GM18868 (cell line): ENCODE data around the gene MAFF.
A peak's percentile ranks its signal among the peaks of the same experiment; 100 is the strongest.
"Not testable (repeated sequence)": the region's sequence is repeated elsewhere in the genome, so short reads cannot be mapped to it uniquely, and the experiment has no call there.

Source experiments
- ATAC-seq: cut with Tn5 transposase; IDR thresholded peaks from one replicate; pipeline ENCODE4 v1.9.1; 2021; ENCODE audit warnings: mild to moderate bottlenecking, moderate library complexity; ENCODE audit not compliant: unreplicated experiment

Gene MAFF

DNA sequence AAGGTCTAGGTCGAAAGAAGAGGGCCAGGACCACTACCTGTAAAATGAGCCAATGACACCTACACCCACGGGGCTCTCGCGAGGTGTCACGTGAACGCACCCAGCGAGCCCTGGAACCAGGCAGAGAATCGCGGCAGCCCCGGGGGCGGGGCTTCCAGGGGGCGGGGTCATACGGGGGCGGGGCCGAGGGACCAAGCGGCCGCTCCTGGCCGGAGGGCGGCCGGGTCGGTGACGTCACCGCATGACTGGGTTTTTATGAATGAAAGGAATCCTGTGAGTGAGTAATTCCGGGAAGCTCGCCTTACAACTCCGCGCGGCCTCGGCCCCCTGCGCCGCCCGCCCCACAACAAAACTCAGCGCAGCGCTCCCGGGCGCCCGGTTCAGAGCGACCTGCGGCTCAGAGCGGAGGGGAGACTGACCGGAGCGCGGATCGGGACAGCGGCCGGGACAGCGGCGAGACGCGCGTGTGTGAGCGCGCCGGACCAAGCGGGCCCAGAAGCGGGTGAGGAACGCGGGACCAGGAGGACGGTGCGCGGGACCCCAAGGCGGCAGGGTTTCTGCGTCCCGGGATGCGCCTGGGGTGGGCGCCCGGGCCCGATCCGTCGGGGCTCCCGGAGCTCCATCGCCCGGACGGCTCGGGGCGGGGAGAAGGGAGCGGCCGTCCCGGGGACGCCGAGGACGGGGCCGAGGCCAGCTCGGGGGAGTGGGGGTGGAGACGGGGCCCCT is at the start of gene MAFF:
Gene MAFF, plus strand, starts transcription at position 284 of the 726 bp plus-strand sequence. CDS start 11,860 bp downstream, outside the sequence.
- peak; percentile 61 for ATAC-seq

- no peak for ATAC-seq
These were observed 47.8 kb upstream of the MAFF start for GRCh38 chr22:38153821-38154562.

DNA sequence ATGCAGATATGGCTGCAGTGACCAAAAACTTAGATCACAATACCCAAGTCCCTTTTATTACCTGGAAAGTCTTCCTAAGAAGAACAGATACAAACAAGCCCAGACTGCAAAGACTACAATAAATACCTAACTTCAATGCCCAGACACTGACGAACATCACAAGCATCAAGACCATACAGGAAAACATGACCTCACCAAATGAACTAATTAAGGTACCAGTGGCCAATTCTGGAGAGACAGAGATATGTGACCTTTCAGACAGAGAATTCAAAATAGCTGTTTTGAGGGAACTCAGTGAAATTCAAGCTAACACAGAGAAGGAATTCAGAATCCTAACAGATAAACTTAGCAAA is 47.3 kb upstream of the MAFF start:
- ATAC-seq, result not testable (repeated sequence)

DNA sequence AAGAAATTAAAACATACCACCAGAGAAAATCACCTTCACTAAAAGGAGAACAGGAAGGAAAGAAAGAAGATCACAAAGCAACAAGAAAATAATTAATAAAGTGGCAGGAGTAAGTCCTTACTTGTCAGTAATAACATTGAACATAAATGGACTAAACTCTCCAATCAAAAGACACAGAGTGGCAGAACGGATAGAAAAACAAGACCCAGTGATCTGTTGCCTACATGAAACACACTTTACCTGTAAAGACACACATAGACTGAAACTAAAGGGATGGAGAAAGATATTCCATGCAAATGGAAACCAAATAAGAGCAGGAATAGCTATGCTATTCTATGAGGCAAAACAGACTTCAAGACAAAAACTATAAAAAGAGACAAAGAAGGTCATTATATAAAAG is 46.1 kb upstream of the MAFF start:
- no peak for ATAC-seq

DNA sequence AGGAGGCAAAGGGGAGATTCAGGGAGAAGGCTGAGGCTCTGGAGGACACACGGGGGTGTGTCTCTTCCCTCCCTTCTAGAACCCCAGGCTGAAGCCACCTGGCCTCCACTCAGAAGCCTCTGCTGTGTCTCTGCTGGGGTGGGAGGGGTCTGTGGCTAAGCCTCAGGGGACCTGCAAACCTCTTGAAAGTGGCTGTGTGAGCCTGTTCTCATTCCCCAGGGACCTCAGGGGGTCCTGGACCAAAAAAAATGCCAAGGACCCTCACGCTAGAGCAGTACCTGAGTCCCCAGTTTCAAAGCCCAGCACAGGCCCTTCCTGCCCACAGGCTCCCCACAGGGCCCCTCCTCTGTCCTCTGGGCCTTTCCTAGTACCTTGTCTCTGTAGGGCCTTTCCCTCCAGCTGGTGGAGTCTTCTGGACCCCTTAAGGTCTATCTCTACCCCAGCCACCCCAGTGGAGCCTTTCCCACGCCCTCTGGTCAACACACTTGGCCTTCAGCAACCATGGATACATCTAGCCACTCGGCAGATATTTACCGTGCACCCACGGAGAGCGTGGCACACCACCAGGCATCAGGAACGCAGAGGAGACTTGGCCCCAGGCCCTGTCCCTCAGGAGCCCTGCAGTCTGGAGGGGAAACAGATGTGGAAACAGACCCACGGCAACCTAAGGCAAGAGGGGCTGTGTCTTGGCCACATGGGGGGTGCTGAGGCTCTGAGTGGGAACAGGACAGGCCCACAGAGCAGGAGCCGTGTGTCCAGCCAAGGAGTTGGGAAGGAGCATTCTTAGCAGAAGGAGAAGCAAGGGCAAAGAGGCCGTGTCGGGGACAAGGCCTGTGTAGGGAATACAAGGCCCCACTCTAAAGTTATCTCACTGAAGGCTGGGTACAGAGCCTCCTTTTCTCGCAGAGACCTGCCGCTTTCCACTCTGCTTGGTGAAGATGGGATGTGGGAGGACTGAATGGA is 38.6 kb upstream of the MAFF start:
- no peak for ATAC-seq

DNA sequence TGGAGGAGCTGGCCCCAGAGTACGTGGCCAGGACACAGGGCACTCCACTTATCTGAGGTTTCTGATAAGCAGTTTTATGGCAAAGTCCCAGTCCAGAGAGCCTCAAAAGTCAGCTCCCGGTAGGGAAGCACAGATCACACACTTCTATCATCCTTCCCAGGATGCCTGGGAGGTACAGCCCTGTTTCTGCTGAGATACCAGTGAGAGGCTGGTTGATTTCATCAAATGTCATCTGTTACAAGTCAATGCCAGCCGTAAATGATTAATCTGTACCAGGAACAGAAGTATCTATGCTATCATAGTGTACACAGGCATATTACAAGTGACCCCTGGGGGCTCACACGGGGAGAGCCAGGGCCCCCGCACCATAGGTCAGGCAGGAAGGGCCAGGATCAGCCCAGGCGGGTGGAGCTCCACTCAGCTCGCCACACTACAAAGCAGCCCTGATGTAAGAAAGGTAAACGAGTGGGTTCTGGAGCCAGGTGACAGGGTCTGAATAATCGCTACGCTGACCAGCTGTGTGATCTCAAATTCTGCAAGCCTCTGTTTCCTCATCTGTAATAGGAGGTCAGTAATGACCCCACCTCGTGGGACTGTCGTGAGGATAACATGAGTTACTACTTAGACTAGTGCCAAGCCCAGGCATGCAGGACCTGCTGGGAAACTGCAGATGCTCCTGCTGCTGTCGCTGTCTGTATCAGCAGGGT is 37.8 kb upstream of the MAFF start:
- no peak for ATAC-seq

GRCh38 chr22:38164551-38164918 is 37.3 kb upstream of the MAFF start:
- no peak for ATAC-seq

- ATAC-seq, result no peak
These were observed 35.7 kb upstream of the MAFF start for GRCh38 chr22:38165922-38166593.

GRCh38 chr22:38167988-38168407 is 33.8 kb upstream of the MAFF start:
- no peak for ATAC-seq

DNA sequence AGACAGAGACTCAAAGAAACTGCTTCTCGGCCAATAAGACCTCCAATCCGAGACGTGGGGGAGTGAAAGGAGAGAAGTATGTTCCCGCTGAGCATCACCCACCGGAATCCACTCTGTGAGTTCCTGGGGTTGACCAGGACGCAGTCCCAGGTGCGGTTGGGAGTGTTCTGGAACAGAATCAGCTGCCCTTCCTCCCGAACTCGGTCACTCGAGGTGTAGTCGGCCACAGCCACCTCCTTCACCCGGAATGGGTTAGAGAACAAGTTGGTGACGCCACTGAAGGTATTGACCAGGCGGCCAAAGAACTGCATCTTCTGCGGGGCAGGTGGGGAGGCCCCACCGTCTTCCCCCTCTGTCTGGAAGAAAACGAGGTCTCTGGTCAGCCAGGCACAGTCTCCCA is 32.7 kb upstream of the MAFF start:
- ATAC-seq, result no peak

DNA sequence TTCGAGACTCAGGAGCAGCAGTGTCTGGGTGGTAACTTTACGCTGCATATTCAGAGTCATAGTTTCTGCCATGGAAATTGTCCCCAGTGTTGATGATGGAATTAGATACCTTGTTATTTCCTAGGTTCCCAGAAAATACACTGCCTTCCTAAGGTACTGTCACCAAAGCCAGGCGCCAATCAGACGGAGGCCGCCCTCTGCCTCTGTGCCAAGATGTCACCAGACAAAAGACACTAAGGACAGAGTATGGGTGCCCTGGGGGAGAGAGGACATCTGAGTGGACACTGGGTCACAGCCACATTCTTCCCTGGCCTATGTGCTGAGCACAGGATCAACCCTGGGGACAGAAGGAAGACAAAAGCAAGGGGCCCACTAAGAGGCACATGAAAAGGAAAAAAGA is 31.3 kb upstream of the MAFF start:
- no peak for ATAC-seq

DNA sequence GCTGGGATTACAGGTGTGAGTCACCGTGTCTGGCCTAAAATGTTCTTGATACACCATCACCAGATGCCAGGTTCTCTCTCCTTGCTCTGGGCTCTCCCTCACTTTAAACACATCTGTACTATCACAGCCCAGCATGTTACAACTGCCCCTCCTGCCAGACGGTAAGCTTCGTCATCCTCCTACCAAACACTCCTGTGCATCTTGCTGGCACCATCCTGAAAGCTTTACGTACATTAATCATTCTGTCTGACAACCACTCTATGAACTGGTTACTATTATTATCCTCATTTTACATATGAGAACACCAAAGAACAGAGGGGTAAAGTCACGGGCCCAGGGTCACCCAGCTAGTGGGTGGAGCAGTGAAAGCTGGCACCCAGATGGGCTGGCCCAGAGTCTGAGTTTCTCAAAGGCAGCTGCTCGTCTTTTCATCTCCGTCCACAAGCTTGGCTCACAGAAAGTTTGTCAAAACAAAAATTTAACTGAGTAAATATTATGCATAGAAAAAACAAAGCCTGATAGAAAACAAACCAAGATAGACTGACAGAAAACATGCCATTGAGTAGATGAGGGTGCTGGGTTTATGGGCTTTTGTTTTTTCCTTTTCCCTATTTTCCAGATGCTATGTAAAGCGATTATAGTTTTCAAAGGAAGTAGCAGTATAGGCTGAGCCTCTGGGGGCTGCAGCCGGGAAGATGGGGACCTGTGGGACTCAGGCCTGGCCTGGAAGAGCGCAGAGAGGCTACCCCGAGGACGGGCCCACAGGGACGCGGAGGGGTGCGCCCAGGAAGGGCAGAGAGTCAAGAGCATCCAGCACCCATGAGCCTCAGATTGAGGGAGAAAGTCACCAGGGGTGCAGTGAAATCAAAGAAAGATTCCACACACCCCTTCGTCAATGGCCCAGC is 29.6 kb upstream of the MAFF start:
- ATAC-seq, result no peak

DNA sequence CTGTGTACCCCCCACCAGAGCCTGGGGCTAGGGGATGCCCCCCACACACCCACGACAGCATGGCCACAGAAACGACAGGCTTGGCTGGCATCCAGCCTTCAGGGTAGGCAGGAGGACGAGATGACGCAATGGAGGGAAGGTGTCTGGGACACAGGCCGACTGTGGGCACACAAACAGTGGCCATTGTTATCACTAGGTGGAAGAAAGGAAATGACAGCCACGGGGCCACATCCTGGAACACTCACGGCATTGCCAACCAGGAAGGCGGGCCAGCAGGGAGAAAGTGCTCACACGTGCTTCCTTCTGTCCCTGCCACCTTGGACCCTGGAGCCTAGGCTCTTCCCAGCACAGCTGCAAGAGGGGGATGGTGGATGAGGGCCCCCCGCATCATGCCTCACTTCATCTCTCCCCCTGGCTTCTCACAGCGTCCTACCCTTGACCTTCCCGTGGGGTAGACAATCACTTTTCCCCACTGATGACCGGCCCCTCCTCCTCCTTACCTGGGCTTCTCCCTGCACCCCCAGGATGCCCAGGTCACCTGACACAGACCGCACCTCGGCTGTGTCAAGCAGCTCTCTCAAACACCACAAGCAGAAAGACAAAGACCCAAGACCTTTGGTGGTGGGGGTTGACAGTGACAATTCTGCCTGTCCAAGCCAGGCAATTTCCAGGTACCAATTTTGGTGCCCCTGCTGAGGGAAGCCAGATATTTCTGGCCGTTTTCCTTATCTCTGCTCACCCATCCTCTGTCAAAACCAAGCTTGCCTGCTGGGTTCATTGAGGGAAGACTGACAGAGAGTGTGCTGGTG is 28.8 kb upstream of the MAFF start:
- no peak for ATAC-seq

DNA sequence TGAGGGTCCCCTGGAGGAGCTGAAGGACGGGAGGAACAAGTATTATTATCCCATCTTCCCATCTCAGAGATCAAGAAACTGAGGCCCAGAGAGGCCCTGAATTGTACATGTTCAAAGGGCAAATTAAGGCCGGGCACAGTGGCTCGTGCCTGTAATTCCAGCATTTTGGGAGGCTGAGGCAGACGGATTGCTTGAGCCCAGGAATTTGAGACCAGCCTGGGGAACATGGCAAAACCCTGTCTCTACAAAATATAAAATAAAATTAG is 28.2 kb upstream of the MAFF start:
- ATAC-seq, result no peak

GRCh38 chr22:38174626-38175025 is 27.2 kb upstream of the MAFF start:
- no peak for ATAC-seq

DNA sequence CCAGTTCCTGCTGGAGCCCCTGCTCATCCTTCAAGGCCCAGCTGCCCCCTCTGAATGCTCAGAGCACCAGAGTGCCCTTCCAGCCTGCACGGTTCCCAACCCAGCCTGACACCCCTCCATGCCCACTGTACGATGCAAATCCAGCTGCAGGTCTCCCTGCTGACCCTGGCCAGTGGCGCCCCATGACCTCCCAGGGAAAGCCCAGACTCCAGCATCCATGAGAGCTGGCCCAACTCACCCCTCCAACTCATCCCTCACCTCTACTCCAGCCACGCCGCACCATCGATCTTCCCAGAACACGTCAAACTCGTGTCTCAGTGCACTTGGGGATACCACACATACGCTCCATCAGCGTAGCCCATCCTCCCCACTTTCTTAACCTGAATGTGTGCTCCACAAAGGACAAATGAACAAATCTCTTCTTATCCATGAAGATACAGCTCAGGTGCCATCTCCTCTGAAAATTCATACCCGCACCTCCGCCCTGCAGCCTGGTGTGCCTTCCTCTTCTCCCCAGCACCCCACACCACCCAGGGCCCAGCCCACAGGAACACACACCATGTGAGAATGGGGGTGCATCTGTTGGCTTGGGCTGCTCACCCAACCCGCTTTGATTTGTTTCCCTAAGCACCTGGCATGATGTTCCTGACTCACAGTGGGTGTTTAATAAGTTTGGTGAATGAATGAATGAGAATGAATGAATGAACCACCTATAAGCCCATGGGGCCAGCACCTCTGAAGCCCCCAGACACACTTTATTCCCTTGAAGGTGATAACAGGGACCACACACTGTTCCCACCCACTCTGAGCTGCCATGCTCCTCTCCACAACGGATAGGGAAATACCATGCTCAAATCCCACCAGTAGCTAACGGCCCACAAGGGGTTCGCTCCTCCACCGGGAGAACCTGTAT is 26.3 kb upstream of the MAFF start:
- no peak for ATAC-seq

DNA sequence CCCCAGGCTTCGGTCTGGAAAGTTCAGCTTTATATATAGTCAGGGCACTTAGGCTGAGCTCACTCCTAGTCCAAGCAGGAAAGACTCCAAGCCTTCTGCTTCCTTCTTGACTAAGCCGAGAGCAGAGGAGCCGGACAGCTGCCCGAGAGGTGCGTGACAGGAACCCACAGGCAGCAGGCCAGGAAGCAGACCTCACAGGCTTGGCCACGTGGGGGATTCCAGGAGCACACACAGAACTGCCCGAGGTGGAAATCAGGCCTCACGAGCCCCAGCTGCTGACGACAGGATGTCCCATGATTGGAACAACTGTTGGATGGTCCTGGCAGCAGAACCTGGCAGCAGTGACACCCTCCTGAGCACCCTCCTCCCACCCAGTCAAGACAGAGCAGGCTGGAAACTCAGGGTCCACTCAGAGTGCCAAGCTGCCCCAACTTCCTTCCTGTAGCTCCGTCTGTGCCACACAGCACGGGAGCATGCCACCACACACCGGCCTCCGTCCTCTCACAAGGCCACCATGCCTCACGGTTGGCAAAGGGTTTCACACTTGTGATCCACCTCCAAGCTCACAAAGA is 25.5 kb upstream of the MAFF start:
- ATAC-seq, result no peak
